GM12878 (cell line): ENCODE data around the gene COL17A1. TPM values are rescaled to one million over a fixed set of nuclear protein-coding genes. Genes with fewer than 3 reads are reported as not detected.

Source experiments
- ATAC-seq: fragments of 200-7000 bp; cut with Tn5 transposase; 3 replicates; pipeline ENCODE4 v1.9.1; 2020; ENCODE audit warnings: mild to moderate bottlenecking, moderate library complexity
- BruUV-seq: library from RNA; stranded (reverse); fragments of 400-500 nt; replicated peaks from 2 replicates; lab custom pipeline; 2021; lab: Mats Ljungman, UMichigan
- CTCF ChIA-PET: fragments of 300-600 bp; sonication (Branson Sonifier 250); formaldehyde crosslinking; extraction: SDS; loops from one replicate; lab custom pipeline; 2021; ENCODE audit warnings: inconsistent platforms; lab: Yijun Ruan, JAX
- POLR2A ChIA-PET: fragments of 350-600 bp; formaldehyde crosslinking; extraction: SDS; loops from one replicate; lab custom pipeline; 2021; ENCODE audit warnings: inconsistent platforms; lab: Charles Lee
- RAD21 ChIA-PET: fragments of 300-600 bp; sonication (Branson Sonifier 250); formaldehyde crosslinking; loops from one replicate; lab custom pipeline; 2023; ENCODE audit warnings: antibody characterized with exemption; ENCODE audit not compliant: unreplicated experiment; lab: Charles Lee
- SMC1A ChIA-PET: fragments of 300-600 bp; sonication (Branson Sonifier 250); formaldehyde crosslinking; loops from one replicate; lab custom pipeline; 2023; ENCODE audit not compliant: unreplicated experiment, uncharacterized antibody; lab: Charles Lee
- DNase-seq: peaks from one replicate; pipeline ENCODE4 v3.0.0-alpha.2; 2011; ENCODE audit warnings: low read depth, low spot score
- FAIRE-seq: peaks from 3 replicates; lab custom pipeline; 2011; peaks lifted over from hg19 to GRCh38; lab: Jason Lieb, UNC
- H2AFZ ChIP-seq: 2 replicates; pipeline ENCODE4 v1.6.0; 2011; ENCODE audit warnings: low read depth, low read length, control low read depth; ENCODE audit not compliant: control insufficient read depth
- H3K27ac ChIP-seq: 2 replicates; pipeline ENCODE4 v1.5.1; 2011; ENCODE audit warnings: control low read depth; ENCODE audit not compliant: control insufficient read depth, insufficient read depth
- H3K27me3 ChIP-seq, 2 experiments: replicated peaks in 1 of 2; 2 replicates each; pipeline versions ENCODE4 v1.6.0 to v1.6.1; 2011; ENCODE audit warnings: low read length in 1 of 2; ENCODE audit not compliant: control insufficient read depth in 2 of 2, insufficient read depth in 2 of 2
- H3K36me3 ChIP-seq, 2 experiments: 2 replicates each; pipeline ENCODE4 v1.5.1; 2011; ENCODE audit warnings: low read length in 1 of 2; ENCODE audit not compliant: control insufficient read depth in 2 of 2, insufficient read depth in 2 of 2
- H3K4me1 ChIP-seq: 2 replicates; pipeline ENCODE4 v1.6.1; 2011; ENCODE audit warnings: mild to moderate bottlenecking, low read length, moderate library complexity, mixed read lengths; ENCODE audit not compliant: control insufficient read depth, insufficient read depth
- H3K4me2 ChIP-seq: 2 replicates; pipeline ENCODE4 v1.6.0; 2011; ENCODE audit warnings: control low read depth; ENCODE audit not compliant: control insufficient read depth, insufficient read depth
- H3K4me3 ChIP-seq: fragments of 200-600 bp; sonication (generic); 2 replicates; pipeline ENCODE4 v1.5.1; 2016
- H3K79me2 ChIP-seq: 2 replicates; pipeline ENCODE4 v1.6.0; 2011; ENCODE audit warnings: low read length; ENCODE audit not compliant: control insufficient read depth, insufficient read depth
- H3K9ac ChIP-seq: 2 replicates; pipeline ENCODE4 v1.8.0; 2011; ENCODE audit warnings: low read length, control low read depth, mixed read lengths; ENCODE audit not compliant: control insufficient read depth, insufficient read depth
- H3K9me3 ChIP-seq: replicated peaks from 3 replicates; pipeline ENCODE4 v1.5.1; 2011; ENCODE audit warnings: mild to moderate bottlenecking, low read length; ENCODE audit not compliant: control insufficient read depth, insufficient read depth
- H4K20me1 ChIP-seq: 2 replicates; pipeline ENCODE4 v1.6.0; 2011; ENCODE audit not compliant: control insufficient read depth, insufficient read depth
- ATF7 ChIP-seq: fragments of 450-650 bp; IDR thresholded peaks from 2 replicates; pipeline ENCODE4 v1.6.1; 2016; ENCODE audit warnings: low read depth, mild to moderate bottlenecking
- E2F4 ChIP-seq: IDR thresholded peaks from 2 replicates; pipeline ENCODE4 v1.6.1; 2012; ENCODE audit warnings: low read depth, low read length, improper control_type of control experiment
- E2F8 ChIP-seq: fragments of 450-650 bp; IDR thresholded peaks from 2 replicates; pipeline ENCODE4 v1.6.1; 2018; ENCODE audit warnings: mild to moderate bottlenecking, low read depth, moderate library complexity; ENCODE audit not compliant: partially characterized antibody
- ESRRA ChIP-seq: IDR thresholded peaks from 2 replicates; pipeline ENCODE4 v1.6.1; 2012; ENCODE audit warnings: mild to moderate bottlenecking, low read length, improper control_type of control experiment
- FOXK2 ChIP-seq: fragments of 450-650 bp; IDR thresholded peaks from 2 replicates; pipeline ENCODE4 v1.6.1; 2017; ENCODE audit warnings: mild to moderate bottlenecking, moderate library complexity
- JUNB ChIP-seq: IDR thresholded peaks from 2 replicates; pipeline ENCODE4 v1.6.1; 2016; ENCODE audit warnings: antibody characterized with exemption, mild to moderate bottlenecking
- SMAD1 ChIP-seq: fragments of 450-650 bp; IDR thresholded peaks from 2 replicates; pipeline ENCODE4 v1.6.1; 2018; ENCODE audit warnings: mild to moderate bottlenecking, low read depth; ENCODE audit not compliant: partially characterized antibody
- SMARCA5 ChIP-seq: fragments of 450-650 bp; IDR thresholded peaks from 2 replicates; pipeline ENCODE4 v1.6.1; 2017; ENCODE audit warnings: mild to moderate bottlenecking
- ZBTB33 ChIP-seq: fragments of 450-650 bp; IDR thresholded peaks from 2 replicates; pipeline ENCODE4 v1.6.1; 2017; ENCODE audit warnings: mild to moderate bottlenecking
- WGBS: methylation state at CpG from one replicate; pipeline ENCODE4 v1.1.6; 2016; ENCODE audit warnings: low lambda C conversion rate; ENCODE audit not compliant: insufficient replicate concordance, insufficient coverage; ENCODE audit errors: missing lambda C conversion rate; 5-methylcytosine and 5-hydroxymethylcytosine counted together
- in situ Hi-C: fragments of 300-500 bp; cut with MboI; formaldehyde crosslinking; loops from 9 replicates; pipeline ENCODE4 v1.14.3; 2018; ENCODE audit warnings: mixed read lengths
- intact Hi-C: fragments of 100-400 bp; cut with micrococcal nuclease; formaldehyde crosslinking; loops from one replicate; pipeline ENCODE4 v1.14.2; 2022; ENCODE audit not compliant: unreplicated experiment
- polyA plus RNA-seq, 11 experiments: library from polyadenylated mRNA; depleted of rRNA in 4 of 11; unstranded in 6 of 11; stranded (reverse) in 5 of 11; fragments of >200 nt; fragmentation: Nextera tagmentation in 4 of 11; fragmentation: Illumina TruSeq in 1 of 11; extraction: Ambion mirVana in 4 of 11; extraction: Trizol in 1 of 11; gene quantifications; 1 replicate in 1 of 11; 2 replicates in 10 of 11; pipeline versions ENCODE4 v1.2.1 to v1.2.3, GENCODE V29; 2011 to 2016; ENCODE audit warnings: inconsistent platforms in 2 of 11, missing spikeins in 2 of 11, low read depth in 1 of 11
- total RNA-seq, 4 experiments: library from RNA; depleted of rRNA in 3 of 4; stranded (reverse); fragments of >200 nt in 3 of 4; fragmentation: Illumina TruSeq in 1 of 4; extraction: Trizol in 1 of 4; gene quantifications; 2 replicates each; pipeline versions ENCODE4 v1.2.1 to v1.2.3, GENCODE V29; 2013 to 2021

The COL17A1 gene
- total and polyA plus RNA-seq, 10 of the 15 experiments (the other 5 are each of a cell fraction or from before 2014, with no cell fraction given) = 0.08 to 0.22 TPM; not detected in 8

GRCh38 chr10:104040862-104041789, 44.6 kb downstream of the COL17A1 start:
- no peak overlapping the region for H3K27ac ChIP-seq
- ChIA-PET RAD21 (no interaction called here), POLR2A (no interaction called here), SMC1A (interaction anchor here (1.6 kb wide), 1 partner anchor 58 kb away, joined by 4 read pairs; no protein-coding TSS in a partner anchor), CTCF (interaction anchor here (0.7 to 1.5 kb wide), 5 partner anchors 17 to 153 kb away, joined by 3 to 4 read pairs (median 3); no protein-coding TSS in a partner anchor)
- DNase-seq = no peak
- in situ Hi-C loops (no loop called here), intact Hi-C loops (no loop called here)
- H3K9ac ChIP-seq = no peak overlapping the region
- H3K79me2 ChIP-seq = no peaks in the 10 kb centered on the region
- no peak overlapping the region for H3K4me3 ChIP-seq
- no peak for FAIRE-seq
- H3K36me3 ChIP-seq = no peaks in the 10 kb centered on the region
- H4K20me1 ChIP-seq = no peaks in the 10 kb centered on the region
- TF ChIP-seq SMARCA5 = no peak
- TF ChIP-seq E2F8 = no peak
- TF ChIP-seq ATF7 = no peak
- TF ChIP-seq FOXK2 = no peak
- TF ChIP-seq JUNB = no peak
- TF ChIP-seq SMAD1 = no peak
- TF ChIP-seq ZBTB33 = no peak
- no peak for TF ChIP-seq E2F4
- TF ChIP-seq ESRRA = no peak
- 9% methylated on average over 8 of the region's 9 CpGs for WGBS
- H3K9me3 ChIP-seq = no peaks in the 10 kb centered on the region
- H3K4me1 ChIP-seq = no peaks in the 10 kb centered on the region
- H3K4me2 ChIP-seq = no peak overlapping the region
- H3K27me3 ChIP-seq = no peaks in the 10 kb centered on the region; a peak in 2 of 4 replicates
- BruUV-seq = no TSS peak
- no peak for ATAC-seq
- H2AFZ ChIP-seq = no peak overlapping the region
